ENCODE measurements around the gene CDKAL1.

- TF ChIP-seq GATA2 (IDR thresholded peaks at IDR 0.05; ENCODE audit: low read depth, low read length): no peak
- TF ChIP-seq GATA3 (IDR thresholded peaks at IDR 0.05; ENCODE audit: low read depth, low read length): no peak
Measured at GRCh38 chr6:20610636-20611370, 76.5 kb downstream of the CDKAL1 start.

Measured in SH-SY5Y (cell line).